IMR-90 (cell line): ENCODE data around the gene TRIP11.

ENCODE experiments used
- MAFK ChIP-seq: IDR thresholded peaks from 2 replicates; pipeline ENCODE4 v1.6.1; 2012; ENCODE audit warnings: low read depth, low read length, improper control_type of control experiment
- POLR2A ChIP-seq: IDR thresholded peaks from 2 replicates; pipeline ENCODE4 v1.6.1; 2012; ENCODE audit warnings: mild to moderate bottlenecking, low read depth, low read length
- RFX5 ChIP-seq: IDR thresholded peaks from 2 replicates; pipeline ENCODE4 v1.8.0; 2012; ENCODE audit warnings: low read depth, mild to moderate bottlenecking, low read length, moderate library complexity
- SMC3 ChIP-seq: fragments of 150-350 bp; IDR thresholded peaks from 2 replicates; pipeline ENCODE4 v1.6.1; 2016; ENCODE audit warnings: low read depth, mild to moderate bottlenecking, antibody characterized with exemption, low read length, moderate library complexity
- TF ChIP-seq, protein P1 (sequence below): conservative IDR thresholded peaks from 2 replicates; pipeline ENCODE4 v1.5.1; 2012; ENCODE audit warnings: mild to moderate bottlenecking, low read depth, low read length, improper control_type of control experiment

DNA sequence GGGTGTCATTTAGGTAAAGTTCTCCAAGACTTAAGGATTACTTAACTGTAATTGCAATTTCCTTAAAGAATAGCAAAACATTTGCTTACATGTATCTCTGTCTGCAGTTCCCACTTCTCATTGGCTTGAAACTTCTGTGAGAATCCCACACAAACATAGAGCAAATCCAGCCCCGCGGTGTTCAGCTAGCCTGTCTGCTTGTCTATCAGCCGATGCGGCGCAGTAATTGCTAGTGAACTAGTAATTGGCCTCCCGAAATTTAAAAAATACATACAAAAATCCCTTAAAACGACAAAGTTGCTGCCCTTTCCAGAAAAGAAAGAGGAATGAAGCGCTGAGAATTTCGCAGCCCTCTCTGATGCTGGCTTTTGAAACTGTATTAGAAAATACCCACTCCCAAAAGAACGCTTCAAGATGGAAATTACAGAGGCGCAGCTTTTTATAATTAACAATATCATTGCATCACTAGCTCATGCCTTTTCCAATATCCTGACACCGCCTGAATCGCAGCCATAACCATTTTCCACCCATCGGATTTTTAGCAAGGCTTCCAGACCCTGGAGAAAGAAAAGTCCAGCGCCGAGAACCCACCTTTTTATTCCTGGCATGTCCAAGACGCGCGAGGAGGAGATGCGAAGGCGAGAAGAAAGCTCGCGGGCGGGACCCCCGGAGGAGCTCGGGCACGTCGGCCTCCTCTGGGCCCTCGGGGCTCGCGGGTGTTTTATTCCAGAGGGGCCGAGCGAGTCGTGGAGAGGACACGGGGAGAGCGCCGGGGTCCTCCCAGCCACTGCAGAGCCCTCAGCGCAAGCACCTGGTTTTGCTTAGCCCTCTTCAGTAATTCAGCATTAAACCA is 93.0 kb downstream of the TRIP11 start:
- TF ChIP-seq, protein P1, sequence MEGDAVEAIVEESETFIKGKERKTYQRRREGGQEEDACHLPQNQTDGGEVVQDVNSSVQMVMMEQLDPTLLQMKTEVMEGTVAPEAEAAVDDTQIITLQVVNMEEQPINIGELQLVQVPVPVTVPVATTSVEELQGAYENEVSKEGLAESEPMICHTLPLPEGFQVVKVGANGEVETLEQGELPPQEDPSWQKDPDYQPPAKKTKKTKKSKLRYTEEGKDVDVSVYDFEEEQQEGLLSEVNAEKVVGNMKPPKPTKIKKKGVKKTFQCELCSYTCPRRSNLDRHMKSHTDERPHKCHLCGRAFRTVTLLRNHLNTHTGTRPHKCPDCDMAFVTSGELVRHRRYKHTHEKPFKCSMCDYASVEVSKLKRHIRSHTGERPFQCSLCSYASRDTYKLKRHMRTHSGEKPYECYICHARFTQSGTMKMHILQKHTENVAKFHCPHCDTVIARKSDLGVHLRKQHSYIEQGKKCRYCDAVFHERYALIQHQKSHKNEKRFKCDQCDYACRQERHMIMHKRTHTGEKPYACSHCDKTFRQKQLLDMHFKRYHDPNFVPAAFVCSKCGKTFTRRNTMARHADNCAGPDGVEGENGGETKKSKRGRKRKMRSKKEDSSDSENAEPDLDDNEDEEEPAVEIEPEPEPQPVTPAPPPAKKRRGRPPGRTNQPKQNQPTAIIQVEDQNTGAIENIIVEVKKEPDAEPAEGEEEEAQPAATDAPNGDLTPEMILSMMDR = no peak
- TF ChIP-seq MAFK (no peak), RFX5 (no peak), POLR2A (peak; percentile 47), SMC3 (no peak)
